HG02571 (cell line): ENCODE results near the gene FAM53A.

Source experiments
- ATAC-seq: cut with Tn5 transposase; IDR thresholded peaks from one replicate; pipeline ENCODE4 v1.9.1; 2021; ENCODE audit warnings: mild to moderate bottlenecking, moderate library complexity; ENCODE audit not compliant: unreplicated experiment

The FAM53A gene

GRCh38 chr4:1625600-1626138 lies 58.4 kb downstream of the FAM53A start:
- ATAC-seq, result no peak

GRCh38 chr4:1624519-1624910 lies 59.6 kb downstream of the FAM53A start:
- ATAC-seq, result no peak

GRCh38 chr4:1623821-1624518 lies 60.1 kb downstream of the FAM53A start:
- no peak for ATAC-seq

- no peak for ATAC-seq
Observed at GRCh38 chr4:1623400-1623799, 60.7 kb downstream of the FAM53A start.

GRCh38 chr4:1622956-1623355 lies 61.2 kb downstream of the FAM53A start:
- no peak for ATAC-seq

GRCh38 chr4:1622238-1622637 lies 61.9 kb downstream of the FAM53A start:
- ATAC-seq, result no peak

- no peak for ATAC-seq
Observed at GRCh38 chr4:1621526-1621925, 62.6 kb downstream of the FAM53A start.

- ATAC-seq, result no peak
Observed at GRCh38 chr4:1619151-1619672, 64.9 kb downstream of the FAM53A start.

GRCh38 chr4:1618438-1618837 lies 65.7 kb downstream of the FAM53A start:
- no peak for ATAC-seq

GRCh38 chr4:1616557-1616930 lies 67.6 kb downstream of the FAM53A start:
- ATAC-seq, result no peak

GRCh38 chr4:1615786-1616556 lies 68.1 kb downstream of the FAM53A start:
- ATAC-seq, result no peak

- no peak for ATAC-seq
Observed at GRCh38 chr4:1614854-1615595, 69.1 kb downstream of the FAM53A start.

- no peak for ATAC-seq
Observed at GRCh38 chr4:1614502-1614853, 69.6 kb downstream of the FAM53A start.

- ATAC-seq, result no peak
Observed at GRCh38 chr4:1614049-1614448, 70.1 kb downstream of the FAM53A start.

GRCh38 chr4:1613099-1613495 lies 71.0 kb downstream of the FAM53A start:
- no peak for ATAC-seq

- ATAC-seq, result no peak
Observed at GRCh38 chr4:1612278-1613098, 71.6 kb downstream of the FAM53A start.

GRCh38 chr4:1611501-1611870 lies 72.6 kb downstream of the FAM53A start:
- ATAC-seq, result no peak

GRCh38 chr4:1610791-1611500 lies 73.2 kb downstream of the FAM53A start:
- no peak for ATAC-seq

GRCh38 chr4:1609901-1610790 lies 74.0 kb downstream of the FAM53A start:
- no peak for ATAC-seq
